GM18507 (cell line): ENCODE results near the gene FANCI.

ENCODE experiments used
- DNase-seq: peaks from one replicate; pipeline ENCODE4 v3.0.0; 2011; ENCODE audit warnings: low read depth; ENCODE audit not compliant: insufficient read length; ENCODE audit errors: extremely low spot score
- FAIRE-seq: peaks from 2 replicates; lab custom pipeline; 2011; peaks lifted over from hg19 to GRCh38; lab: Jason Lieb, UNC

The FANCI gene

GRCh38 chr15:89349206-89349558 lies 105.4 kb downstream of the FANCI start:
- no peak for DNase-seq
- FAIRE-seq: no peak

GRCh38 chr15:89352476-89352875 lies 108.7 kb downstream of the FANCI start:
- no peak for FAIRE-seq

GRCh38 chr15:89353991-89354390 lies 110.2 kb downstream of the FANCI start:
- DNase-seq (no peak), FAIRE-seq (no peak)

More at GRCh38 chr15:89352476-89352875, 108.7 kb downstream of the FANCI start:
- DNase-seq: no peak

GRCh38 chr15:89356634-89357298 lies 113.0 kb downstream of the FANCI start:
- DNase-seq: no peak
- peak; percentile 64 for FAIRE-seq

- FAIRE-seq (no peak), DNase-seq (no peak)
Measured at GRCh38 chr15:89358435-89358754, 114.6 kb downstream of the FANCI start.

- FAIRE-seq: peak; percentile 90
- peak; percentile 82 for DNase-seq
Measured at GRCh38 chr15:89358755-89359439, 115.1 kb downstream of the FANCI start.

- FAIRE-seq: no peak
- no peak for DNase-seq
Measured at GRCh38 chr15:89359471-89360293, 115.9 kb downstream of the FANCI start.

GRCh38 chr15:89360294-89360971 lies 116.7 kb downstream of the FANCI start:
- FAIRE-seq (no peak), DNase-seq (no peak)

- FAIRE-seq (no peak), DNase-seq (peak; percentile 32)
Measured at GRCh38 chr15:89361451-89362202, 117.8 kb downstream of the FANCI start.

- FAIRE-seq (no peak), DNase-seq (no peak)
Measured at GRCh38 chr15:89362203-89363101, 118.7 kb downstream of the FANCI start.

- DNase-seq (no peak), FAIRE-seq (no peak)
Measured at GRCh38 chr15:89363133-89363532, 119.4 kb downstream of the FANCI start.

GRCh38 chr15:89363770-89364169 lies 120.0 kb downstream of the FANCI start:
- FAIRE-seq (no peak), DNase-seq (no peak)

GRCh38 chr15:89364341-89364740 lies 120.6 kb downstream of the FANCI start:
- FAIRE-seq (no peak), DNase-seq (no peak)

- DNase-seq (no peak), FAIRE-seq (no peak)
Measured at GRCh38 chr15:89364741-89365450, 121.1 kb downstream of the FANCI start.

GRCh38 chr15:89365462-89366065 lies 121.8 kb downstream of the FANCI start:
- no peak for FAIRE-seq

More at GRCh38 chr15:89365462-89366065, 121.8 kb downstream of the FANCI start:
- no peak for DNase-seq
